A549 treated with AZD9567 at 1 μM for 4 hours (cell line): ENCODE results near the gene TMIGD2. TPM values are rescaled to one million over a fixed set of nuclear protein-coding genes. Genes with fewer than 3 reads are reported as not detected.

Experiments
- total RNA-seq: library from RNA; stranded (reverse); fragments of 200-300 nt; extraction: Qiagen RNA extraction; gene quantifications from 5 replicates; pipeline ENCODE4 v1.2.3, GENCODE V29; 2022; ENCODE audit not compliant: insufficient read depth

The TMIGD2 gene
- not detected in 5 replicates for total RNA-seq

GRCh38 chr19:4302243-4302640, at the start of gene TMIGD2:
Gene TMIGD2, minus strand, starts transcription at chr19:4302389. Its CDS starts 4 bp downstream, at chr19:4302385.

DNA sequence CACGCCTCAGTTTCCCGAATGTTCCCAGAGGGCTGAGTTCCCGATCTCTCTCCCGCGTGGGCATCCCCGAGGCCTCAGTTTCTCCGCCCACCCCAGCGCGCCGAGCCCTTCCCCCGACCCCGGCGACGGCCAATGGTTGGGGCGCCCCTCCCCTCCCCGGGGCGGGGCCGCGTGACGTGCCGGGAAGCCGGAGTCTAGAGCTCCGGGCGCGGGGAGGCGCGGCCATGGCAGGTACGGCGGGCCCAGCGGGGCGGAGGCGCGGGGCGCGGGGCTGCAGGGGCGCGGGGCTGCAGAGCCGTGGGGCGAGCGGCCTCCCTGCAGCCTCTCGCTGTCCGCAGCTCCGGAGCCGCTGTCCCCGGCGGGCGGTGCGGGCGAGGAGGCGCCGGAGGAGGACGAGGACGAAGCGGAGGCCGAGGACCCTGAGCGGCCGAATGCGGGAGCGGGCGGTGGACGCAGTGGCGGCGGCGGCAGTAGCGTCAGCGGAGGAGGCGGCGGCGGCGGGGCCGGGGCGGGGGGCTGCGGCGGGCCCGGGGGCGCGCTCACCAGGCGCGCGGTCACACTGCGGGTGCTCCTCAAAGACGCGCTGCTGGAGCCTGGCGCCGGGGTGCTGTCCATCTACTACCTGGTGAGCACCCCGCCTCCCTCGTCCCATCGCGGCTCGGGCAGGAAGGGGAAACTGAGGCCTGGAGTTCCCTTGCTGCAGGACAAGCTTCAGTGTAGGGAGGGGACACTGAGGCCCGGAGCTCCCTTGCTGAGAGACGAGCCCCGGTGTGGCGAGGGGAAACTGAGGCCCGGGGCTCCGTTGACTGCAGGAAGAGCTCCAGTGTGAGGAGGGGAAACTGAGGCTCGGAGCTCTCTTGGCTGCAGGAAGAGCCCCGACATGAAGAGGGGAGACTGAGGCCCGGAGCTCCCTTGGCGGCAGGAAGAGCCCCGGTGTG, 41.5 kb upstream of the TMIGD2 start, which contains the start of gene MPND:
Gene MPND (plus strand): TSS at position 193 of the 938 bp plus-strand sequence. CDS start 32 bp downstream, at position 225.

DNA sequence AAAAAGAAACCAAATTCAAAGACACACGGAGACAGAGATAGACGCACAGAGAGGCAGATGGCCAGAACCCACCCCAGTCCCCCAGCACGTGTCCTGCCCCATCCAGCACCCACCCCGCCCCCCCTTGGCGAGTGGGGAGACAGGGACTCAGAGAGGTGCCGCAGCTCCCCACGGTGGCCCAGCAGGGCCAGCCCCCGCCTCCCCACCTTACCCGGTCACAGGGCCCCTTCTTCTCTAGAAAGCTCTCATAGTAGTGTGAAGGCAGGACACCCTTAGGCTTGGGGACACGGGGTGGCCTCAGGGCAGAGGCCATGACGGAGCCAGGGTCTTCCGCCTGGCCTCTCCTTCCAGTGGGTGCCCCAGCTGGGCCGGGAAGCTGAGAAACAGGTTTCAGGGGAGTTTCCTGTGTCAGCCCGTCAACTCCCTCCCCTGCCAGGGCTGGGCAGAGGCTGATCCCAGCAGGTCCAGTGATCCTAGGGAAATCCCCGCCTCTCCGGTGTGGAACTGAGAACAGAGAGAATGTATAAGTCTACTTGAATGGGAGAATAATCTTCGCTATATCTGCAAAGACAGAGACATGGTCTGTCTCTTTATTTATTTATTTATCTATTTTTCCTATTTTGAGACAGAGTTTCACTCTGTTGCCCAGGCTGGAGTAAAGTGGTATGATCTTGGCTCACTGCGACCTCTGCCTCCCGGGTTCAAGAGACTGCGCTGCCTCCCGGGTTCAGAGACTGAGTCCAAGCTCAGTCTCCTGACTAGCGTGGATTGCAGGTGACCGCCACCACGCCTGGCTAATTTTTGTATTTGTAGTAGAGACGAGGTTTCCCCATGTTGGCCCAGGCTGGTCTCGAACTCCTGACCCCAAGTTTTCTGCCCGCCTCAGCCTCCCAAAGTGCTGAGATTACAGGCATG, 36.5 kb upstream of the TMIGD2 start, which contains the start of gene STAP2:
Gene STAP2 (minus strand): TSS at position 387 of the 915 bp plus-strand sequence. CDS start 74 bp downstream, at position 313.

GRCh38 chr19:4304538-4305256, 2.5 kb upstream of the TMIGD2 start, which contains the start of gene FSD1:
Gene FSD1, plus strand, starts transcription at chr19:4304598. Its CDS starts 149 bp downstream, at chr19:4304747.

DNA sequence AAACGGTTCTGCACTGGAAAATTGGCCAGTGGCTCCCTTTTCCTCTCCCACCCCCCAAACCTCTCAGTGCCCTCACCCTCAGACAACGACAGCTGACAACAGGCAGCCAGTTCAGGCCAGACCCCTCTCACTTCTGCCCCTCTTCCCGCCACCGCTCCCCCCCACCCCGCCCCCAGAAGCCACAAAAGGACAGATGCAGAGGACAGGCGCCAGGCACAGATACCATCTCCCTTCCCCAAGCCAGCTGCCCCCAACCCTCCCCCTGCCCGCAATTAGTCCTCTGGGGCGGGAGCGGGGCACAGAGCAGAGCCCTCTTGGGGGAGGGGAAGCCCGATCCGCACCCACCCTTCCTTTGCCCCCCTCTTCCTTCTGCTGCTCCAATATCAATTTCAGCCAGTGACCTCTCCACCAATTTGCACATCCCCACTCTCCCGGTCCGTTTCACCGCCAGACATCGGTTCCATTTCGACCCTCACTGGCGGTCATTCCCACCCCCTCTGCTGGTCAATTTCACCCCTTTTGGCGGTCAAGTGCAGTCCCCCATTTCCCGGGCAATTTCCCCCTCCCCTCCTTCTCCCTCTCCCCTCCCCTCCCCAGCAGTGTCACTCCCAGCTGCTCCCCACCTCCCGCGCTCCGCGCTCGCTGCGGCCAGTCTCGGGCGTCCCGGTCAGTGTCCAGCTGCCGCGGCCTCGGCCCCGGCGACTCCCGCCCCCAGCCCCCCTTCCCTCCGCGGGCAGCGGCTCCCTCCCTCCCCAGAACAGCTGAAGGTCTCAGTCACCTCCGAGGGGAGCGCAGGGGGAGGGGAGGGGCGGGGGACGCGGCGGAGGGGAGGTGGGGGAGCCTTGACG, 23.5 kb downstream of the TMIGD2 start, which contains the start of gene SHD:
Gene SHD (plus strand): TSS at position 848 of the 848 bp plus-strand sequence. CDS start 798 bp downstream, outside the sequence.

GRCh38 chr19:4246767-4247593, 55.2 kb downstream of the TMIGD2 start, which contains the start of gene YJU2:
Gene YJU2, plus strand, starts transcription at chr19:4247080. Its CDS starts 67 bp downstream, at chr19:4247147.

Other genes with a start within 250 kb of the TMIGD2 start
- gene ZBTB7A, start 235.5 kb downstream of the TMIGD2 start, total RNA-seq, result 11.9 to 21.6 TPM (median 19.9 TPM) in 5 replicates
- gene MAP2K2, start 178.3 kb downstream of the TMIGD2 start, total RNA-seq, result 127 to 171 TPM (median 152 TPM) in 5 replicates
- 0.06 to 0.07 TPM in 2 of 5 replicates, not detected in the others for gene CREB3L3, start 148.8 kb downstream of the TMIGD2 start, total RNA-seq
- gene SIRT6, start 119.8 kb downstream of the TMIGD2 start, total RNA-seq, result 18.1 to 36.6 TPM (median 34.4 TPM) in 5 replicates
- 0.22 to 0.41 TPM (median 0.29 TPM) in 4 of 5 replicates, not detected in the other for gene ANKRD24, start 119.7 kb downstream of the TMIGD2 start, total RNA-seq
- gene EBI3, start 72.9 kb downstream of the TMIGD2 start, total RNA-seq, result 3.1 to 6.1 TPM (median 3.1 TPM) in 5 replicates
- gene YJU2, start 55.3 kb downstream of the TMIGD2 start, total RNA-seq, result 17.1 to 22.7 TPM (median 19.0 TPM) in 5 replicates
- 0.11 TPM in 1 of 5 replicates, not detected in the others for gene SHD, start 23.1 kb downstream of the TMIGD2 start, total RNA-seq
- gene FSD1, start 2.2 kb upstream of the TMIGD2 start, total RNA-seq, result 4.1 to 8.8 TPM (median 7.8 TPM) in 5 replicates
- 0.08 TPM in 1 of 5 replicates, not detected in the others for gene STAP2, start 36.4 kb upstream of the TMIGD2 start, total RNA-seq
- 8.7 to 11.5 TPM (median 9.6 TPM) in 5 replicates for gene MPND, start 41.2 kb upstream of the TMIGD2 start, total RNA-seq
- gene SH3GL1, start 98.2 kb upstream of the TMIGD2 start, total RNA-seq, result 46.8 to 63.3 TPM (median 59.2 TPM) in 5 replicates
- gene CHAF1A, start 100.3 kb upstream of the TMIGD2 start, total RNA-seq, result 21.3 to 23.7 TPM (median 22.3 TPM) in 5 replicates
- gene UBXN6, start 155.4 kb upstream of the TMIGD2 start, total RNA-seq, result 56.1 to 61.9 TPM (median 57.8 TPM) in 5 replicates
- gene HDGFL2, start 169.9 kb upstream of the TMIGD2 start, total RNA-seq, result 22.6 to 33.1 TPM (median 27.5 TPM) in 5 replicates
- 0.08 to 0.14 TPM (median 0.09 TPM) in 4 of 5 replicates, not detected in the other for gene PLIN4, start 216.1 kb upstream of the TMIGD2 start, total RNA-seq
- gene PLIN5, start 232.8 kb upstream of the TMIGD2 start, total RNA-seq, result 0.11 to 0.26 TPM (median 0.15 TPM) in 4 of 5 replicates, not detected in the other
- 0.07 to 0.23 TPM (median 0.22 TPM) in 3 of 5 replicates, not detected in the others for gene LRG1, start 237.6 kb upstream of the TMIGD2 start, total RNA-seq